MCF 10A (cell line): ENCODE results near the gene C1QL1. TPM values are rescaled to one million over a fixed set of nuclear protein-coding genes. Genes with fewer than 3 reads are reported as not detected.

Source experiments
- BruUV-seq: library from RNA; stranded (reverse); fragments of 400-500 nt; replicated peaks from 2 replicates; lab custom pipeline; 2021; lab: Mats Ljungman, UMichigan
- CTCF ChIA-PET: fragments of 300-600 bp; sonication (Branson Sonifier 250); formaldehyde crosslinking; extraction: SDS; loops from one replicate; lab custom pipeline; 2021; ENCODE audit warnings: antibody characterized with exemption, inconsistent platforms; lab: Yijun Ruan, JAX
- POLR2A ChIA-PET: fragments of 300-600, 350-650 bp; sonication (Branson Sonifier 250); formaldehyde crosslinking; extraction: SDS; loops from one replicate; lab custom pipeline; 2020; ENCODE audit warnings: antibody characterized with exemption, inconsistent platforms; lab: Yijun Ruan, JAX
- DNase-seq: peaks from one replicate; pipeline ENCODE4 v3.0.0-alpha.2; 2018; ENCODE audit not compliant: unreplicated experiment
- H3K27ac Mint-ChIP-seq: one replicate; pipeline ENCODE4 v1.8.0; 2022; ENCODE audit warnings: mild to moderate bottlenecking, low read depth, mixed read lengths; ENCODE audit not compliant: unreplicated experiment
- H3K27me3 Mint-ChIP-seq: one replicate; pipeline ENCODE4 v1.8.0; 2022; ENCODE audit warnings: mixed read lengths; ENCODE audit not compliant: insufficient read depth, unreplicated experiment
- H3K36me3 Mint-ChIP-seq: one replicate; pipeline ENCODE4 v1.8.0; 2022; ENCODE audit warnings: mild to moderate bottlenecking, moderate library complexity, mixed read lengths; ENCODE audit not compliant: insufficient read depth, unreplicated experiment
- H3K4me1 Mint-ChIP-seq: one replicate; pipeline ENCODE4 v1.8.0; 2022; ENCODE audit warnings: mixed read lengths; ENCODE audit not compliant: insufficient read depth, unreplicated experiment
- H3K4me3 Mint-ChIP-seq: one replicate; pipeline ENCODE4 v1.8.0; 2022; ENCODE audit warnings: mild to moderate bottlenecking, moderate library complexity, mixed read lengths; ENCODE audit not compliant: unreplicated experiment
- H3K9me3 Mint-ChIP-seq: one replicate; pipeline ENCODE4 v1.8.0; 2022; ENCODE audit warnings: mixed read lengths; ENCODE audit not compliant: unreplicated experiment
- CTCF ChIP-seq: fragments of 200-600 bp; IDR thresholded peaks from one replicate; pipeline ENCODE4 v1.8.0; 2022; ENCODE audit warnings: antibody characterized with exemption, mild to moderate bottlenecking; ENCODE audit not compliant: unreplicated experiment
- intact Hi-C: fragments of 100-400 bp; cut with micrococcal nuclease; formaldehyde crosslinking; loops from 2 replicates; pipeline ENCODE4 v1.14.1; 2022
- total RNA-seq: library from RNA; stranded (reverse); gene quantifications from 2 replicates; pipeline ENCODE4 v1.2.3, GENCODE V29; 2022

The C1QL1 gene
- total RNA-seq, 1 experiment from 2014 or later, result 0.96 TPM

DNA sequence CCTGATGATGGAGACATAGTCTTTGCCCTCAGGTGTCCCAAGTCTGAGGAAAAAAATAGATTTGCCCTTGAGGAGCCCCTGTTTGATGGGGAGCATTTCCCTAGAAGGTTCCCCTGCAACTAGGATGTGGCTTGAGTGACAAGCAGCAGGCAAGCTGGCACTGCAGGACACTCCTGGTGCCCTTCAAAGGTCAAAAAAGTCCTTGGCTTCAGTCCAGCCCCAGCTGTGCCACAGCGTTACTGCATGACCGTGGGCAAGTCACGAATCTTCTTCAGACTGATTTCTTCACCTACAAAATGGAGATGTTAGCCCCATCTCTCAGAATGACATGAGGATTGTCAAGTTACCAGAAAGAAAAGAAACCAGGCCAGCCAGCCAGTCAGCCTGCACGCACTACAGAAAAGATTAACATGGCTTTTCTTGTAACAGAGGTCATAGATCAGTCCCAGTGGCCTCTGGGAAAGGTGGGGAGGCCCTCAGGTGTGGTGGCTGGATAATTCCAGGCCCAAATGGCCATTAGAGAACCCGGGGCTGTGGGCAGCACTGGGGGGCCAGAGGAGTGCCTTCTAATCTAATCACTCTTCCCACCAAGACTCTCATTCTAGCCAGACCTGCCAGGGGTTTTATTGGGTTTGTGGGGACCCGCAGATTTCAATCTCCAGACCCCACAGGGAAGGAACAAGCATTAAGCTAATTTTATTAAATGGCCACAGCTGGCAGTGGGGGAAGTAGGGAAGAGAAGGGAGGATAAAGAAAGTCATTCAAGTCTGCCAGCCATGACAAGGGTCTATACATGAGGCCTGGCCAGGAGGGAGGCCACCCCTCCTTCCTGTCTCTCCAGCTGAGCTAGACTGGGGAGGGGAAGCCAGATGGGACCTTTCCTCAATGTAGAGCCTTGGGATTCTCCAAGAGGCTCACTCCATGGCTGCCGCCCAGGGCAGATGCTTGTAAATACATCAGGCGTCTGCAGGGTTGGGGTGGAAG, 10.8 kb downstream of the C1QL1 start:
- TF ChIP-seq CTCF, result no peak

GRCh38 chr17:44955674-44956425, 12.3 kb downstream of the C1QL1 start:
- H3K4me3 Mint-ChIP-seq, result no peak overlapping the region
- POLR2A ChIA-PET, result interaction anchor here (1.6 kb wide), 1 partner anchor 17 kb away, joined by 4 read pairs; no protein-coding TSS in a partner anchor
- H3K9me3 Mint-ChIP-seq, result no peaks in the 10 kb centered on the region
- H3K36me3 Mint-ChIP-seq, result no peaks in the 10 kb centered on the region
- CTCF ChIA-PET, result interaction anchor here (0.6 to 1.0 kb wide), 2 partner anchors 35 to 155 kb away, joined by 3 to 5 read pairs; no protein-coding TSS in a partner anchor
- H3K27ac Mint-ChIP-seq, result no peak overlapping the region
- intact Hi-C loops, result no loop called here
- H3K27me3 Mint-ChIP-seq, result no peaks in the 10 kb centered on the region
- peaks cover 5% of the 10 kb centered on the region for H3K4me1 Mint-ChIP-seq
- no peak for DNase-seq
- TF ChIP-seq CTCF, result no peak
- BruUV-seq, result no TSS peak

More for the DNA sequence above, 10.8 kb downstream of the C1QL1 start:
- intact Hi-C loops, result no loop called here
- H3K4me3 Mint-ChIP-seq, result no peak overlapping the region
- peaks cover 6% of the 10 kb centered on the region for H3K4me1 Mint-ChIP-seq
- H3K36me3 Mint-ChIP-seq, result no peaks in the 10 kb centered on the region
- BruUV-seq, result no TSS peak
- no peak for DNase-seq
- H3K27ac Mint-ChIP-seq, result no peak overlapping the region
- ChIA-PET CTCF (interaction anchor here (1.6 kb wide), 1 partner anchor 36 kb away, joined by 7 read pairs; no protein-coding TSS in a partner anchor), POLR2A (no interaction called here)
- no peaks in the 10 kb centered on the region for H3K27me3 Mint-ChIP-seq
- H3K9me3 Mint-ChIP-seq, result no peaks in the 10 kb centered on the region

DNA sequence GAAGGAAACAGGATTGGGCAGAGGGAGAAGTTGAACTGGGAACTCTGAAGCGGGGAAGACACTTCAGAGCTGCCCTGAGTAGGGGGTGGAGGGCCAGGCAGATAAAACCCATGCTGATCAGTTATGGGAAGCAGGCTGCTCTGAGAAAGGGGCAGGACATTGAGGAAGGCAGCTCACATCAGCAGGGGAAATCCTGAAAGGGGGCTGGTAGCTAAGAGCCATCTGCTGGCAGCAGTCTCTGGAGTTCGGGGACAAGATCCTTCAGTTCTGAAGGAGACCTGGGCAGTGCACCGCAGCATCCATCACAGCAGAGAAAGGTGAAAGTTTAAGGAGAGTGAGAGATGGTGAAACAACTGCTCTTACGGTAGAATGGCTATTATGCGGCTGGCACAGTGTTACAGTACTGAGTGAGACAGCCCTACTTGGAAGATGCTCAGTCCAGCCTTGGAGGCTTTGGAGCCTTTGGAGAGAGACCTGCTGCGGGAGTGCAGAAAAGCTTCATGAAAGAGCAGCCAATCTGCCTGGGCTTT, 15.1 kb downstream of the C1QL1 start:
- no peaks in the 10 kb centered on the region for H3K27me3 Mint-ChIP-seq
- H3K4me3 Mint-ChIP-seq, result no peak overlapping the region
- ChIA-PET CTCF (interaction anchor here (0.6 kb wide), 1 partner anchor 283 kb away, joined by 4 read pairs; no protein-coding TSS in a partner anchor), POLR2A (interaction anchor here (1.0 kb wide), 1 partner anchor 15 kb away, joined by 3 read pairs; the partner anchor contains the start of gene C1QL1)
- H3K4me1 Mint-ChIP-seq, result no peaks in the 10 kb centered on the region
- H3K9me3 Mint-ChIP-seq, result no peaks in the 10 kb centered on the region
- TF ChIP-seq CTCF, result no peak
- H3K27ac Mint-ChIP-seq, result no peak overlapping the region
- no peak for DNase-seq
- H3K36me3 Mint-ChIP-seq, result no peaks in the 10 kb centered on the region
- intact Hi-C loops, result no loop called here
- BruUV-seq, result no TSS peak
